Measurements from ENCODE around the gene LGALS7.
"Not testable (repeated sequence)": the region's sequence is repeated elsewhere in the genome, so short reads cannot be mapped to it uniquely, and the experiment has no call there.

The LGALS7 gene

GRCh38 chr19:38765214-38765613 lies 8.1 kb downstream of the LGALS7 start:
- Histone ChIP-seq H3K4me2 (ENCODE audit: low read length) (no peak overlapping the region), H3K4me3 (ENCODE audit: low read length) (no peak overlapping the region), H3K36me3 (ENCODE audit: insufficient read depth, low read length) (no peaks in the 10 kb centered on the region), H3K9ac (ENCODE audit: low read depth, low read length) (no peak overlapping the region), H3K9me3 (replicated peaks; ENCODE audit: low read length) (no peaks in the 10 kb centered on the region), H3K27me3 (ENCODE audit: control insufficient read depth, insufficient read depth, low read length) (no peaks in the 10 kb centered on the region), H3K4me1 (ENCODE audit: control insufficient read depth, insufficient read depth, low read length) (peaks cover 6% of the 10 kb centered on the region)

- no peak overlapping the region for H3K9ac ChIP-seq (ENCODE audit: low read depth, low read length)
- H3K9me3 ChIP-seq (replicated peaks; ENCODE audit: low read length) = no peaks in the 10 kb centered on the region
- H3K27me3 ChIP-seq (ENCODE audit: control insufficient read depth, insufficient read depth, low read length) = no peaks in the 10 kb centered on the region
- H3K4me1 ChIP-seq (ENCODE audit: control insufficient read depth, insufficient read depth, low read length) = no peaks in the 10 kb centered on the region
- H3K4me2 ChIP-seq (ENCODE audit: low read length) = no peak overlapping the region
- no peak overlapping the region for H3K4me3 ChIP-seq (ENCODE audit: low read length)
- H3K36me3 ChIP-seq (ENCODE audit: insufficient read depth, low read length) = no peaks in the 10 kb centered on the region
These were observed 9.5 kb downstream of the LGALS7 start for GRCh38 chr19:38763795-38764220.

- H3K9ac ChIP-seq (ENCODE audit: low read depth, low read length); H3K4me3 ChIP-seq (ENCODE audit: low read length); H3K9me3 ChIP-seq (replicated peaks; ENCODE audit: low read length); H3K4me2 ChIP-seq (ENCODE audit: low read length); H3K27me3 ChIP-seq (ENCODE audit: control insufficient read depth, insufficient read depth, low read length); H3K36me3 ChIP-seq (ENCODE audit: insufficient read depth, low read length); H3K4me1 ChIP-seq (ENCODE audit: control insufficient read depth, insufficient read depth, low read length): not testable (repeated sequence)
These were observed 11.4 kb downstream of the LGALS7 start for GRCh38 chr19:38761884-38762389.

GRCh38 chr19:38760805-38761517 lies 12.4 kb downstream of the LGALS7 start:
- H3K27me3 ChIP-seq (ENCODE audit: control insufficient read depth, insufficient read depth, low read length); H3K4me1 ChIP-seq (ENCODE audit: control insufficient read depth, insufficient read depth, low read length); H3K36me3 ChIP-seq (ENCODE audit: insufficient read depth, low read length); H3K9ac ChIP-seq (ENCODE audit: low read depth, low read length); H3K9me3 ChIP-seq (replicated peaks; ENCODE audit: low read length); H3K4me3 ChIP-seq (ENCODE audit: low read length); H3K4me2 ChIP-seq (ENCODE audit: low read length): not testable (repeated sequence)

GRCh38 chr19:38759590-38760003 lies 13.7 kb downstream of the LGALS7 start:
- Histone ChIP-seq H3K27me3 (ENCODE audit: control insufficient read depth, insufficient read depth, low read length) (no peaks in the 10 kb centered on the region), H3K36me3 (ENCODE audit: insufficient read depth, low read length) (no peaks in the 10 kb centered on the region), H3K9ac (ENCODE audit: low read depth, low read length) (no peak overlapping the region), H3K9me3 (replicated peaks; ENCODE audit: low read length) (no peaks in the 10 kb centered on the region), H3K4me3 (ENCODE audit: low read length) (no peak overlapping the region), H3K4me2 (ENCODE audit: low read length) (no peak overlapping the region), H3K4me1 (ENCODE audit: control insufficient read depth, insufficient read depth, low read length) (no peaks in the 10 kb centered on the region)

GRCh38 chr19:38754196-38754595 lies 19.1 kb downstream of the LGALS7 start:
- H3K4me1 ChIP-seq (ENCODE audit: control insufficient read depth, insufficient read depth, low read length); H3K9me3 ChIP-seq (replicated peaks; ENCODE audit: low read length); H3K9ac ChIP-seq (ENCODE audit: low read depth, low read length); H3K4me3 ChIP-seq (ENCODE audit: low read length); H3K27me3 ChIP-seq (ENCODE audit: control insufficient read depth, insufficient read depth, low read length); H3K4me2 ChIP-seq (ENCODE audit: low read length); H3K36me3 ChIP-seq (ENCODE audit: insufficient read depth, low read length): not testable (repeated sequence)

GRCh38 chr19:38753783-38754182 lies 19.5 kb downstream of the LGALS7 start:
- not testable (repeated sequence) for H3K36me3 ChIP-seq (ENCODE audit: insufficient read depth, low read length); H3K4me1 ChIP-seq (ENCODE audit: control insufficient read depth, insufficient read depth, low read length); H3K27me3 ChIP-seq (ENCODE audit: control insufficient read depth, insufficient read depth, low read length); H3K4me2 ChIP-seq (ENCODE audit: low read length); H3K9ac ChIP-seq (ENCODE audit: low read depth, low read length); H3K9me3 ChIP-seq (replicated peaks; ENCODE audit: low read length); H3K4me3 ChIP-seq (ENCODE audit: low read length)

GRCh38 chr19:38745316-38745715 lies 28.0 kb downstream of the LGALS7 start:
- no peak overlapping the region for H3K4me2 ChIP-seq (ENCODE audit: low read length)
- no peak overlapping the region for H3K9ac ChIP-seq (ENCODE audit: low read depth, low read length)
- H3K4me3 ChIP-seq (ENCODE audit: low read length) = no peak overlapping the region
- H3K9me3 ChIP-seq (replicated peaks; ENCODE audit: low read length) = no peaks in the 10 kb centered on the region
- H3K36me3 ChIP-seq (ENCODE audit: insufficient read depth, low read length) = no peaks in the 10 kb centered on the region
- no peaks in the 10 kb centered on the region for H3K27me3 ChIP-seq (ENCODE audit: control insufficient read depth, insufficient read depth, low read length)
- H3K4me1 ChIP-seq (ENCODE audit: control insufficient read depth, insufficient read depth, low read length) = no peaks in the 10 kb centered on the region

GRCh38 chr19:38744874-38745273 lies 28.4 kb downstream of the LGALS7 start:
- Histone ChIP-seq H3K27me3 (ENCODE audit: control insufficient read depth, insufficient read depth, low read length) (no peaks in the 10 kb centered on the region), H3K4me1 (ENCODE audit: control insufficient read depth, insufficient read depth, low read length) (no peaks in the 10 kb centered on the region), H3K9me3 (replicated peaks; ENCODE audit: low read length) (no peaks in the 10 kb centered on the region), H3K4me2 (ENCODE audit: low read length) (no peak overlapping the region), H3K36me3 (ENCODE audit: insufficient read depth, low read length) (no peaks in the 10 kb centered on the region), H3K9ac (ENCODE audit: low read depth, low read length) (no peak overlapping the region), H3K4me3 (ENCODE audit: low read length) (no peak overlapping the region)

GRCh38 chr19:38744298-38744681 lies 29.0 kb downstream of the LGALS7 start, which contains the start of gene CAPN12:
TSS of gene CAPN12 (minus strand) at chr19:38744474. CDS start at chr19:38744165, 309 bp downstream.
- H3K9me3 ChIP-seq (replicated peaks; ENCODE audit: low read length) = no peaks in the 10 kb centered on the region
- H3K4me3 ChIP-seq (ENCODE audit: low read length) = no peak within 1 kb of the TSS
- H3K4me2 ChIP-seq (ENCODE audit: low read length) = no peak within 1 kb of the TSS
- no peaks in the 10 kb centered on the region for H3K27me3 ChIP-seq (ENCODE audit: control insufficient read depth, insufficient read depth, low read length)
- H3K9ac ChIP-seq (ENCODE audit: low read depth, low read length) = no peak within 1 kb of the TSS
- H3K4me1 ChIP-seq (ENCODE audit: control insufficient read depth, insufficient read depth, low read length) = no peaks in the 10 kb centered on the region
- H3K36me3 ChIP-seq (ENCODE audit: insufficient read depth, low read length) = no peaks in the 10 kb centered on the region

- H3K4me1 ChIP-seq (ENCODE audit: control insufficient read depth, insufficient read depth, low read length) = no peaks in the 10 kb centered on the region
- no peak overlapping the region for H3K4me3 ChIP-seq (ENCODE audit: low read length)
- no peaks in the 10 kb centered on the region for H3K27me3 ChIP-seq (ENCODE audit: control insufficient read depth, insufficient read depth, low read length)
- H3K36me3 ChIP-seq (ENCODE audit: insufficient read depth, low read length) = no peaks in the 10 kb centered on the region
- H3K9me3 ChIP-seq (replicated peaks; ENCODE audit: low read length) = no peaks in the 10 kb centered on the region
- H3K4me2 ChIP-seq (ENCODE audit: low read length) = no peak overlapping the region
- H3K9ac ChIP-seq (ENCODE audit: low read depth, low read length) = no peak overlapping the region
These were observed 29.7 kb downstream of the LGALS7 start for GRCh38 chr19:38743394-38744297.
